ENCODE results near the gene LRRC2. TPM values are rescaled to one million over a fixed set of nuclear protein-coding genes. Genes with fewer than 3 reads are reported as not detected.

The LRRC2 gene
- total and polyA plus RNA-seq, 9 of the 15 experiments (the other 6 are each of a cell fraction or from before 2014, with no cell fraction given): 0.01 to 0.04 (median 0.03) TPM; not detected in 5

- TF ChIP-seq UBTF (IDR thresholded peaks at IDR 0.05; ENCODE audit: borderline replicate concordance in 1 of 2, low read depth in 2 of 2, low read length in 2 of 2) (0 out of 4 replicates have a peak, but pooled peaks of 1 of the 2 experiments have one; percentile 45), KDM4B (IDR thresholded peaks at IDR 0.05; ENCODE audit: borderline replicate concordance in 2 of 2, low read depth in 1 of 2) (peak in 1 of 2 experiments; percentile 81; a peak in 1 of 4 replicates), MAFF (IDR thresholded peaks at IDR 0.05; ENCODE audit: low read length) (0 out of 2 replicates have a peak, but pooled peaks have one; percentile 19), ZNF143 (CRISPR knock-in tag; IDR thresholded peaks at IDR 0.05) (peak; percentile 52; the same call in 1 of the 2 replicates), CHAMP1 (IDR thresholded peaks at IDR 0.05) (peak; percentile 59), NFXL1 (CRISPR knock-in tag; IDR thresholded peaks at IDR 0.05) (no peak), SMARCC2 (IDR thresholded peaks at IDR 0.05; ENCODE audit: low read depth) (no peak), FOXK1 (CRISPR knock-in tag; IDR thresholded peaks at IDR 0.05; ENCODE audit: borderline replicate concordance) (no peak), TFAP4 (CRISPR knock-in tag; IDR thresholded peaks at IDR 0.05; ENCODE audit: borderline replicate concordance) (peak; percentile 86), ZBTB8A (IDR thresholded peaks at IDR 0.05; ENCODE audit: partially characterized antibody) (no peak), FOXK2 (conservative IDR thresholded peaks at IDR 0.05 in 1 of 2, IDR thresholded peaks at IDR 0.05 in 1 of 2; ENCODE audit: low read depth in 2 of 2) (0 out of 4 replicates have a peak, but pooled peaks of 1 of the 2 experiments have one; percentile 11), ZBED1 (IDR thresholded peaks at IDR 0.05) (no peak), ZNF354B (CRISPR knock-in tag; IDR thresholded peaks at IDR 0.05) (no peak), SOX6 (IDR thresholded peaks at IDR 0.05) (peak; percentile 63; the same call in 1 of the 2 replicates), ZNF431 (CRISPR knock-in tag; IDR thresholded peaks at IDR 0.05) (no peak), CBX3 (IDR thresholded peaks at IDR 0.05; ENCODE audit: borderline replicate concordance in 1 of 2, low read length in 2 of 2) (peak in 1 of 2 experiments; percentile 73; a peak in 1 of 3 replicates), CC2D1A (IDR thresholded peaks at IDR 0.05) (peak; percentile 97), CREB3L1 (IDR thresholded peaks at IDR 0.05; ENCODE audit: borderline replicate concordance, low read depth) (peak; percentile 78)
Measured at GRCh38 chr3:46488735-46489361, 77.3 kb downstream of the LRRC2 start (continued).
